Panc1 (cell line): ENCODE measurements around the gene CCDC192.

Source experiments
- CTCF ChIP-seq: fragments of 450-650 bp; IDR thresholded peaks from 2 replicates; pipeline ENCODE4 v1.5.1; 2017; ENCODE audit warnings: mild to moderate bottlenecking
- POLR2AphosphoS5 ChIP-seq: IDR thresholded peaks from 2 replicates; pipeline ENCODE4 v1.6.1; 2012; ENCODE audit warnings: mild to moderate bottlenecking, low read depth, low read length, moderate library complexity
- REST ChIP-seq, 2 experiments: IDR thresholded peaks; 2 replicates each; pipeline ENCODE4 v1.6.1; 2011 to 2012; ENCODE audit warnings: low read depth in 2 of 2, control low read depth in 1 of 2, low read length in 1 of 2, mild to moderate bottlenecking in 1 of 2, moderate library complexity in 1 of 2; ENCODE audit not compliant: insufficient read depth in 1 of 2
- SIN3A ChIP-seq: IDR thresholded peaks from 2 replicates; pipeline ENCODE4 v1.6.1; 2012; ENCODE audit warnings: low read depth, mild to moderate bottlenecking, low read length, moderate library complexity, borderline replicate concordance; ENCODE audit not compliant: insufficient read depth
- TCF7L2 ChIP-seq: IDR thresholded peaks from 2 replicates; pipeline ENCODE4 v1.6.1; 2011; ENCODE audit warnings: mild to moderate bottlenecking, low read depth, low read length, inconsistent platforms

- TF ChIP-seq CTCF (no peak), REST (IDR thresholded peaks at IDR 0.05; ENCODE audit: insufficient read depth in 1 of 2, low read depth in 2 of 2, low read length in 1 of 2) (no peak), POLR2AphosphoS5 (no peak), TCF7L2 (no peak), SIN3A (no peak)
Observed at GRCh38 chr5:127684726-127685467, 18.3 kb upstream of the CCDC192 start.
